Measurements from ENCODE around the gene YTHDF1.

DNA sequence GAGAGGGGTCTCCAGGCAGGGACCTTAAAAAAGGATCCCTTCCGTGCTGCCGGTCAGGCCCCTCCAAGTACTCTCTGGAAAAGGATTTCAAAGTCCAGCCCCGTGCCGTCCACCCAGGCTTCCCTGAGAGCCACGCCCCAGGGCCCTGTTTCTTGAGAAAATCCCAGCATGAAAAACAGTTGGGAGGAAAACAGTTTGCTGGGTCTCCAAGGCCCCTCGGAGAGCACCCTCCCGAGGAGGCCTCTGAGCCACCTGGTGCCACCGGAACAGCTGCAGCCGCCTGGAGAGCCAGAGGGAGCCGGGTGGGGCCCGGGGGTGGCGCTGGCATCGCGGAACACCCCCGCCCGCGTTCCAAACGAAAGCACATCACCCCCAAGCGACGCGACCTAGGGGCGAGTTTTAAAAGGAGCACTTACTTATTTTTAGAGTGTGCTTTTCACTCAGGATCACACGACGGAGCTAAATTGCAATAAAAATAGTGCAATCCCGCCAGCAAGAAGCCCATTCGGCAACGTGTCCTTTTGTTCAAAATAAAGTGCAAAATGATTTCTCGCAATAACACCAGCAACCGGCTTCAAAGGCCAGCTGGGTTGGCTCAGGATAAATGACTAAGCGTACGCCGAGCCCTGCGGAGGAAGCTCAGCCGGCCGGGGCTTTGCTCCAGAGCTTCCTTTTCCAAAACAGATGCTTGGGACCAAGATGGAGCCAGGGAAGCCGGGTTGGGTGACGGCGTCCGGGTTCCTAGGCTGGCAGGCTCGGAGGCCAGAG is 64.2 kb downstream of the YTHDF1 start:
- TF ChIP-seq, protein P1, sequence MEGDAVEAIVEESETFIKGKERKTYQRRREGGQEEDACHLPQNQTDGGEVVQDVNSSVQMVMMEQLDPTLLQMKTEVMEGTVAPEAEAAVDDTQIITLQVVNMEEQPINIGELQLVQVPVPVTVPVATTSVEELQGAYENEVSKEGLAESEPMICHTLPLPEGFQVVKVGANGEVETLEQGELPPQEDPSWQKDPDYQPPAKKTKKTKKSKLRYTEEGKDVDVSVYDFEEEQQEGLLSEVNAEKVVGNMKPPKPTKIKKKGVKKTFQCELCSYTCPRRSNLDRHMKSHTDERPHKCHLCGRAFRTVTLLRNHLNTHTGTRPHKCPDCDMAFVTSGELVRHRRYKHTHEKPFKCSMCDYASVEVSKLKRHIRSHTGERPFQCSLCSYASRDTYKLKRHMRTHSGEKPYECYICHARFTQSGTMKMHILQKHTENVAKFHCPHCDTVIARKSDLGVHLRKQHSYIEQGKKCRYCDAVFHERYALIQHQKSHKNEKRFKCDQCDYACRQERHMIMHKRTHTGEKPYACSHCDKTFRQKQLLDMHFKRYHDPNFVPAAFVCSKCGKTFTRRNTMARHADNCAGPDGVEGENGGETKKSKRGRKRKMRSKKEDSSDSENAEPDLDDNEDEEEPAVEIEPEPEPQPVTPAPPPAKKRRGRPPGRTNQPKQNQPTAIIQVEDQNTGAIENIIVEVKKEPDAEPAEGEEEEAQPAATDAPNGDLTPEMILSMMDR (IDR thresholded peaks at IDR 0.05; ENCODE audit: low read depth, low read length), result no peak
- no peak for TF ChIP-seq EZH2phosphoT487 (IDR thresholded peaks at IDR 0.05; ENCODE audit: low read depth)

All from OCI-LY3 (cell line).